Neural crest cell (in vitro differentiated cells): ENCODE results near the gene HLA-DOB. TPM values are rescaled to one million over a fixed set of nuclear protein-coding genes. Genes with fewer than 3 reads are reported as not detected.
A peak's percentile ranks its signal among the peaks of the same experiment; 100 is the strongest.

Experiments used
- DNase-seq: peaks from one replicate; pipeline ENCODE4 v3.0.0; 2021; ENCODE audit warnings: low read depth, mixed read lengths, low spot score
- H3K27ac Mint-ChIP-seq: one replicate; pipeline ENCODE4 v1.8.0; 2021; ENCODE audit warnings: mild to moderate bottlenecking, mixed read lengths; ENCODE audit not compliant: unreplicated experiment
- H3K27me3 Mint-ChIP-seq: 2 replicates; pipeline ENCODE4 v1.8.0; 2021; ENCODE audit warnings: low read depth, mild to moderate bottlenecking, mixed read lengths
- H3K36me3 Mint-ChIP-seq: 2 replicates; pipeline ENCODE4 v1.8.0; 2021; ENCODE audit warnings: low read depth, mild to moderate bottlenecking, mixed read lengths
- H3K4me1 Mint-ChIP-seq: 2 replicates; pipeline ENCODE4 v1.8.0; 2021; ENCODE audit warnings: mixed read lengths
- H3K4me3 Mint-ChIP-seq: one replicate; pipeline ENCODE4 v1.8.0; 2021; ENCODE audit warnings: mild to moderate bottlenecking, mixed read lengths
- H3K9me3 Mint-ChIP-seq: 2 replicates; pipeline ENCODE4 v1.8.0; 2021; ENCODE audit warnings: mixed read lengths
- CTCF ChIP-seq: fragments of 200-600 bp; sonication (generic); conservative IDR thresholded peaks from 2 replicates; pipeline ENCODE4 v1.5.0; 2021; ENCODE audit warnings: antibody characterized with exemption, mild to moderate bottlenecking
- total RNA-seq: library from RNA; stranded (reverse); gene quantifications from 2 replicates; pipeline ENCODE4 v1.2.1, GENCODE V29; 2021

HLA-DOB gene
- total RNA-seq, 1 donor from 2014 or later = 0.28 TPM

GRCh38 chr6:32847004-32847403 lies 30.2 kb upstream of the HLA-DOB start:
- Mint-ChIP-seq H3K4me1 (peaks cover 13% of the 10 kb centered on the region), H3K27ac (no peak overlapping the region), H3K9me3 (no peaks in the 10 kb centered on the region), H3K27me3 (peaks cover 97% of the 10 kb centered on the region), H3K4me3 (no peak overlapping the region), H3K36me3 (peaks cover 4% of the 10 kb centered on the region)
- DNase-seq = no peak
- no peak for TF ChIP-seq CTCF

- no peak overlapping the region for H3K4me3 Mint-ChIP-seq
- peaks cover 13% of the 10 kb centered on the region for H3K4me1 Mint-ChIP-seq
- H3K27me3 Mint-ChIP-seq = peaks cover 91% of the 10 kb centered on the region
Measured at GRCh38 chr6:32845384-32845884, 28.6 kb upstream of the HLA-DOB start.

DNA sequence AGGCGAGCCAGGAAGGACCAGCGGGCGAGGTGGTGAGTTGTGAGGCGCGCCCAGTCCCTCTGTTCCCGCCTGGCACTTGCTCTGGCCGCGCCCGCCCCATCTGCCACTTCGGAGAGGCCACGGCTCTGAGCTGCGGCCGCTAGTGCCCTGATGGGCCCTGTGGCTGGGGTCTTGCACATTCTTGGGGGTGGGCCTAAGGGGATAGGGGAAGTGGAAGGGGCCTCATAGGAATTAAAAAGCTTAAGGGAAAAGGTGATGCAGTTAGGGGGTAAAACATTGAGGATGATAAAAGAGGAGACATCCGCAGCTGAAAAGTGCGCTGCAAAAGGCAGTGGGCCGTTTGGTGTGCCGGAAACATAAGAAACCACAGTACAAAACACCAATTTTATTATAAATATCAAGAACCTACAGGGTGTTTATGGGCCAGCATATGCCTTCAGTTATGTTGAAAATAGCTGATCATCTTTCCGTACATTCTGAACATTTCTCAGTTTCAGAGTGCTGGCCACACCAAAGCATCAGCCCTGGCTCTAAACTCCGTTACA lies 28.1 kb upstream of the HLA-DOB start:
- DNase-seq = no peak
- peaks cover 13% of the 10 kb centered on the region for H3K4me1 Mint-ChIP-seq
- H3K27ac Mint-ChIP-seq = no peak overlapping the region
- peaks cover 90% of the 10 kb centered on the region for H3K27me3 Mint-ChIP-seq
- H3K9me3 Mint-ChIP-seq = no peaks in the 10 kb centered on the region
- peak overlapping the region; percentile 86 for H3K4me3 Mint-ChIP-seq
- peaks cover 4% of the 10 kb centered on the region for H3K36me3 Mint-ChIP-seq
- no peak for TF ChIP-seq CTCF

More at GRCh38 chr6:32845384-32845884, 28.6 kb upstream of the HLA-DOB start:
- Mint-ChIP-seq H3K9me3 (no peaks in the 10 kb centered on the region), H3K36me3 (peaks cover 4% of the 10 kb centered on the region), H3K27ac (no peak overlapping the region)
- DNase-seq = no peak
- no peak for TF ChIP-seq CTCF

- H3K36me3 Mint-ChIP-seq = peaks cover 4% of the 10 kb centered on the region
- peaks cover 13% of the 10 kb centered on the region for H3K4me1 Mint-ChIP-seq
- DNase-seq = peak; percentile 81
- no peaks in the 10 kb centered on the region for H3K9me3 Mint-ChIP-seq
- H3K27me3 Mint-ChIP-seq = peaks cover 85% of the 10 kb centered on the region
- TF ChIP-seq CTCF = peak; percentile 48
- no peak within 1 kb of the TSS for H3K27ac Mint-ChIP-seq
- peak within 1 kb of the TSS; percentile 86 for H3K4me3 Mint-ChIP-seq
Measured at GRCh38 chr6:32843979-32844838, 27.4 kb upstream of the HLA-DOB start, which contains the start of gene PSMB8. TSS of gene PSMB8 (minus strand) at chr6:32844047. CDS start at chr6:32843996, 51 bp downstream.

DNA sequence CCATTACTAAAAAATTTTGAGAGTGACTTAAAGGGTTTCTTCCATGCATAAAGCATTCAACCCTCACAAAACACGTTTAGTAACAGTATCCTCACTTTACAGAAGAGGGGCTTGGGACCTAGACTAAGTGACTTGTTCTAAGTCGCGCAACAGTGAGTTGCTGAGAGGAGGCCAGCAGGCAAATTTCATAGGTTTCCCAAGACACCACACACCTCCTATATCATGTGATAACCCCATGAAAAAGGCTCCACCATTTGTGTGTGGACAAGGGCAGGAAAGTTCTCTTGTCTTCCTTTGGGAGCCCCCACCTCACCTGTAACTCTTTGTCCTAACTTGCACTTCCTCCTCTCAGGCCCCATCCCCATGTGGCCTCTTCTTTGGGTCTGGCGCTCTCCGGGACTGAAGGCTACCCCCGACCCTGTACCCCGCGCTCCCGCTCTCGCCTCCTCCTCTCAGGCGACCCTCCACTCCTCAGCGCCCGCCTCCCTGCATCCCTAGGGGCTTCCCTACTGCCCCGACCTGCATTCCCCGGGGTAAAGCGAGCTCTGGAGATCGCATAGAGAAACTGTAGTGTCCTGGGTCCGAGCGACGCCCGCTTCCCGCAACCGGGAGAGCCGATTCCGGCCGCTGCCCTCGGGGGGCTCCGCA lies 26.7 kb upstream of the HLA-DOB start:
- Mint-ChIP-seq H3K36me3 (peaks cover 4% of the 10 kb centered on the region), H3K9me3 (no peaks in the 10 kb centered on the region), H3K27ac (no peak overlapping the region), H3K27me3 (peaks cover 77% of the 10 kb centered on the region), H3K4me3 (peak overlapping the region; percentile 86), H3K4me1 (peaks cover 13% of the 10 kb centered on the region)
- no peak for DNase-seq
- TF ChIP-seq CTCF = no peak
